ENCODE results near the gene DDX1. TPM values are rescaled to one million over a fixed set of nuclear protein-coding genes. Genes with fewer than 3 reads are reported as not detected.

DDX1 gene
- total and polyA plus RNA-seq, 2 of the 4 experiments (the other 2 are of a cell fraction), result 73.6 to 74.9 TPM

DNA sequence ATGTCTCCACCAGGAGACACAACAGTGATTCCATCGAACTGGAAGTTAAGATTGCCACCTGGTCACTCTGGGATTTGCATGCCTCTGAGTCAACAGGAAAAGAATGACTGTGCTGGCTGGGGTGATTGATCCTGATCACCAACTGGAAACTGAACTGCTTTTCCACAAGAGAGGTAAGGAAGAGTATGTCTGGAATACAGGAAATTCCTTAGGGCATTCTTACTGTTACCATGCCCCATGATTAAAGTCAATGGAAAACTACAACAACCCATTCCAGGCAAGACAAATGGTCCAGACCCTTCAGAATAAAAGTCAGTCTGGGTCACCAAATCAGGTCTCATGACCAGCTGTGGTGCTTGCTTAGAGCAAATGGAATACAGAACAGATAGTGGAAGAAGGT lies 12.0 kb upstream of the DDX1 start:
- in situ Hi-C loops (cut with MboI; ENCODE audit: low sequenced_read_pairs), result loop anchor here (10.0 to 25.0 kb wide), 3 partner anchors 542 to 1155 kb away; no protein-coding TSS in a partner anchor
- H2BK15ac ChIP-seq (ENCODE audit: low read depth, low read length), result no peak overlapping the region
- no peak overlapping the region for H4K91ac ChIP-seq (ENCODE audit: insufficient read depth, low read depth, low read length)
- H3K79me1 ChIP-seq (ENCODE audit: low read depth in 1 of 2, low read length in 2 of 2), result no peaks in the 10 kb centered on the region
- H2AK9ac ChIP-seq (replicated peaks; ENCODE audit: low read depth, low read length, poor library complexity), result no peak overlapping the region
- H3K36me3 ChIP-seq (ENCODE audit: control insufficient read depth, insufficient read depth, low read length), result no peaks in the 10 kb centered on the region
- ChIA-PET CTCF (no interaction called here), POLR2A (ENCODE audit: unreplicated experiment) (no interaction called here)
- no peaks in the 10 kb centered on the region for H3K4me1 ChIP-seq (ENCODE audit: control insufficient read depth, insufficient read depth, low read length)
- H3K4me3 ChIP-seq (ENCODE audit: insufficient read depth, low read depth, low read length), result no peak overlapping the region
- no peaks in the 10 kb centered on the region for H3K27me3 ChIP-seq (ENCODE audit: control insufficient read depth, insufficient read depth, low read length)
- TF ChIP-seq SMC3 (IDR thresholded peaks at IDR 0.05; ENCODE audit: low read depth, low read length) (no peak), MAZ (IDR thresholded peaks at IDR 0.05; ENCODE audit: borderline replicate concordance, low read depth, low read length) (no peak), NFE2L2 (IDR thresholded peaks at IDR 0.05; ENCODE audit: low read depth, low read length) (no peak), RAD21 (IDR thresholded peaks at IDR 0.05; ENCODE audit: low read length) (no peak), FOS (IDR thresholded peaks at IDR 0.05; ENCODE audit: low read depth, low read length) (no peak), POLR2A (IDR thresholded peaks at IDR 0.05; ENCODE audit: low read depth, low read length) (no peak), CHD1 (IDR thresholded peaks at IDR 0.05; ENCODE audit: low read depth, low read length) (no peak), BHLHE40 (IDR thresholded peaks at IDR 0.05; ENCODE audit: low read depth, low read length) (no peak), MXI1 (IDR thresholded peaks at IDR 0.05; ENCODE audit: borderline replicate concordance, low read depth, low read length) (no peak), RCOR1 (IDR thresholded peaks at IDR 0.05; ENCODE audit: insufficient replicate concordance, low read length) (no peak), MAFK (IDR thresholded peaks at IDR 0.05; ENCODE audit: low read depth, low read length) (no peak), RFX5 (IDR thresholded peaks at IDR 0.05; ENCODE audit: low read depth, low read length) (no peak), CEBPB (IDR thresholded peaks at IDR 0.05; ENCODE audit: low read depth, low read length) (no peak)
- TF ChIP-seq, protein P1, sequence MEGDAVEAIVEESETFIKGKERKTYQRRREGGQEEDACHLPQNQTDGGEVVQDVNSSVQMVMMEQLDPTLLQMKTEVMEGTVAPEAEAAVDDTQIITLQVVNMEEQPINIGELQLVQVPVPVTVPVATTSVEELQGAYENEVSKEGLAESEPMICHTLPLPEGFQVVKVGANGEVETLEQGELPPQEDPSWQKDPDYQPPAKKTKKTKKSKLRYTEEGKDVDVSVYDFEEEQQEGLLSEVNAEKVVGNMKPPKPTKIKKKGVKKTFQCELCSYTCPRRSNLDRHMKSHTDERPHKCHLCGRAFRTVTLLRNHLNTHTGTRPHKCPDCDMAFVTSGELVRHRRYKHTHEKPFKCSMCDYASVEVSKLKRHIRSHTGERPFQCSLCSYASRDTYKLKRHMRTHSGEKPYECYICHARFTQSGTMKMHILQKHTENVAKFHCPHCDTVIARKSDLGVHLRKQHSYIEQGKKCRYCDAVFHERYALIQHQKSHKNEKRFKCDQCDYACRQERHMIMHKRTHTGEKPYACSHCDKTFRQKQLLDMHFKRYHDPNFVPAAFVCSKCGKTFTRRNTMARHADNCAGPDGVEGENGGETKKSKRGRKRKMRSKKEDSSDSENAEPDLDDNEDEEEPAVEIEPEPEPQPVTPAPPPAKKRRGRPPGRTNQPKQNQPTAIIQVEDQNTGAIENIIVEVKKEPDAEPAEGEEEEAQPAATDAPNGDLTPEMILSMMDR (conservative IDR thresholded peaks at IDR 0.05; ENCODE audit: low read depth, low read length), result no peak
- TF ChIP-seq, protein P2, sequence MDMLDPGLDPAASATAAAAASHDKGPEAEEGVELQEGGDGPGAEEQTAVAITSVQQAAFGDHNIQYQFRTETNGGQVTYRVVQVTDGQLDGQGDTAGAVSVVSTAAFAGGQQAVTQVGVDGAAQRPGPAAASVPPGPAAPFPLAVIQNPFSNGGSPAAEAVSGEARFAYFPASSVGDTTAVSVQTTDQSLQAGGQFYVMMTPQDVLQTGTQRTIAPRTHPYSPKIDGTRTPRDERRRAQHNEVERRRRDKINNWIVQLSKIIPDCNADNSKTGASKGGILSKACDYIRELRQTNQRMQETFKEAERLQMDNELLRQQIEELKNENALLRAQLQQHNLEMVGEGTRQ (IDR thresholded peaks at IDR 0.05; ENCODE audit: low read depth, low read length), result no peak
- TF ChIP-seq, protein P3, sequence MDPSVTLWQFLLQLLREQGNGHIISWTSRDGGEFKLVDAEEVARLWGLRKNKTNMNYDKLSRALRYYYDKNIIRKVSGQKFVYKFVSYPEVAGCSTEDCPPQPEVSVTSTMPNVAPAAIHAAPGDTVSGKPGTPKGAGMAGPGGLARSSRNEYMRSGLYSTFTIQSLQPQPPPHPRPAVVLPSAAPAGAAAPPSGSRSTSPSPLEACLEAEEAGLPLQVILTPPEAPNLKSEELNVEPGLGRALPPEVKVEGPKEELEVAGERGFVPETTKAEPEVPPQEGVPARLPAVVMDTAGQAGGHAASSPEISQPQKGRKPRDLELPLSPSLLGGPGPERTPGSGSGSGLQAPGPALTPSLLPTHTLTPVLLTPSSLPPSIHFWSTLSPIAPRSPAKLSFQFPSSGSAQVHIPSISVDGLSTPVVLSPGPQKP (IDR thresholded peaks at IDR 0.05; ENCODE audit: borderline replicate concordance, low read depth, low read length), result no peak
- no peak overlapping the region for H3K4ac ChIP-seq (ENCODE audit: low read depth, low read length)
- no peak overlapping the region for H2AFZ ChIP-seq (replicated peaks; ENCODE audit: low read length, poor library complexity)
- no CpG with 5 or more reads among the region's 1 CpG for WGBS, 2 experiments (ENCODE audit: extremely low coverage in 2 of 2, insufficient read length in 1 of 2)
- H2AK5ac ChIP-seq (ENCODE audit: low read depth, low read length), result no peak overlapping the region
- H3K18ac ChIP-seq (ENCODE audit: low read depth, low read length), result no peak overlapping the region
- H4K8ac ChIP-seq (ENCODE audit: low read depth in 2 of 2, low read length in 2 of 2), result no peak overlapping the region
- ATAC-seq (ENCODE audit: low read depth) (no peak; the same call in 1 of the 2 replicates), DNase-seq (peak; percentile 17)
- H3K9me1 ChIP-seq (ENCODE audit: insufficient read depth, low read length), result no peaks in the 10 kb centered on the region
- no peak overlapping the region for H2BK120ac ChIP-seq (ENCODE audit: low read depth, low read length)
- BruUV-seq (replicated peaks), result no TSS peak
- H3K27ac ChIP-seq (ENCODE audit: insufficient read depth, low read length), result no peak overlapping the region
- H2BK20ac ChIP-seq (ENCODE audit: low read depth, low read length), result no peak overlapping the region
- no peak overlapping the region for H3K56ac ChIP-seq (ENCODE audit: extremely low read depth, insufficient read depth, low read length)
- no peak overlapping the region for H3K14ac ChIP-seq (replicated peaks; ENCODE audit: low read depth, low read length)
- no peak overlapping the region for H4K5ac ChIP-seq (ENCODE audit: low read depth, low read length)
- no peak overlapping the region for H2BK5ac ChIP-seq (ENCODE audit: low read depth, low read length, poor library complexity, severe bottlenecking)
- H3K4me2 ChIP-seq (ENCODE audit: low read depth, low read length), result no peak overlapping the region; the same call in 1 of the 2 replicates
- no peaks in the 10 kb centered on the region for H3K9me3 ChIP-seq (ENCODE audit: control insufficient read depth, insufficient read depth, low read length)
- dilution Hi-C loops (cut with HindIII; ENCODE audit: low sequenced_read_pairs, unreplicated experiment), result no loop called here
- no peak overlapping the region for H3K9ac ChIP-seq (ENCODE audit: low read depth, low read length)
- H3K23ac ChIP-seq (ENCODE audit: low read depth, low read length), result no peak overlapping the region
- intact Hi-C loops (cut with micrococcal nuclease), result loop anchor here (5.0 to 10.0 kb wide), 3 partner anchors 947 to 1152 kb away; partner anchors contain the start of gene LRATD1
- H4K20me1 ChIP-seq (ENCODE audit: insufficient read depth, low read length), result no peaks in the 10 kb centered on the region

Measured in IMR-90 (cell line).